Suprapubic skin (tissue), 4 donors: ENCODE data around the gene LRFN4.

Source experiments
- EP300 ChIP-seq: sonication (generic); formaldehyde crosslinking; IDR thresholded peaks from one replicate; pipeline ENCODE4 v1.6.1; 2017; ENCODE audit warnings: antibody characterized with exemption
- POLR2A ChIP-seq, 2 donors: fragments of 450-650 bp; IDR thresholded peaks; one replicate each; pipeline ENCODE4 v1.6.1; 2017; ENCODE audit warnings: antibody characterized with exemption in 2 of 2, mild to moderate bottlenecking in 2 of 2, moderate library complexity in 2 of 2
- POLR2AphosphoS5 ChIP-seq, 3 donors: sonication (generic); formaldehyde crosslinking; IDR thresholded peaks; one replicate each; pipeline ENCODE4 v1.6.1; 2017; ENCODE audit warnings: antibody characterized with exemption in 3 of 3
- TF ChIP-seq, protein P1 (sequence below), 2 donors: fragments of 200-600 bp in 1 of 2; fragments of 450-650 bp in 1 of 2; sonication (generic) in 1 of 2; IDR thresholded peaks; one replicate each; pipeline ENCODE4 v1.5.1; 2016 to 2019; ENCODE audit warnings: antibody characterized with exemption in 2 of 2, mild to moderate bottlenecking in 1 of 2, moderate library complexity in 1 of 2

DNA sequence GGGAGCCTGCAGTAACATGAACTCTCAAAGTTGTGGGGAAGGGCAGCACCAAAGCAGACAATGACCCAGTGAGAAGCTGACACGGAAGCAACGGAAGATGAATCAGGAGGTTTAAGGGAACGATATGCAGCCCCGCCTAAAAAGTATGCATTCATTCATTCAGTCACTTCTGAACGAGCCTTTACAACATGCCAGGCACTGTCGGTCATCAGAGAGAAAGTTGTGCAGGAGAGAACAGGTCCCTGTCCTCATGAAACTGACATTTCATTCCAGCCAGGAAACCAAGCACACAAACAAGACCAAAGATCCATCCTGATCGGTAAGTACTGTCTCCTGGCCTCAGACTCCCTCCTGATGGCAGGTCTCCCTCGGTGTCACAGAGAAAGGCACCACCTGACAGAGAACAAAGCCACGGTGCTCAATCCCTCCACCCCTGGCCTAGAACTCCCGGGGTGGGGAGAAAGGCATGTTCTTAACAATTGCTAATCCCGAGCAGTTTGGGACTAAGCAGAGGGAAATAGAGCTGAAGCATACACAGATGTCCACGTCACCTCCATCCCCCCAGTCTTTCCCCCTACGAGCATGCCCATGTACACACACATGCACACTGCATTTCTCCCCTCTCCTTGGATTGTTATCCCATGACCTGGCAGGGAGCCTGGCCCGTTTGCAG, 49.3 kb downstream of the LRFN4 start:
- TF ChIP-seq EP300 (no peak), POLR2A (IDR thresholded peaks at IDR 0.05) (no peak), POLR2AphosphoS5 (IDR thresholded peaks at IDR 0.05) (no peak)
- TF ChIP-seq, protein P1, sequence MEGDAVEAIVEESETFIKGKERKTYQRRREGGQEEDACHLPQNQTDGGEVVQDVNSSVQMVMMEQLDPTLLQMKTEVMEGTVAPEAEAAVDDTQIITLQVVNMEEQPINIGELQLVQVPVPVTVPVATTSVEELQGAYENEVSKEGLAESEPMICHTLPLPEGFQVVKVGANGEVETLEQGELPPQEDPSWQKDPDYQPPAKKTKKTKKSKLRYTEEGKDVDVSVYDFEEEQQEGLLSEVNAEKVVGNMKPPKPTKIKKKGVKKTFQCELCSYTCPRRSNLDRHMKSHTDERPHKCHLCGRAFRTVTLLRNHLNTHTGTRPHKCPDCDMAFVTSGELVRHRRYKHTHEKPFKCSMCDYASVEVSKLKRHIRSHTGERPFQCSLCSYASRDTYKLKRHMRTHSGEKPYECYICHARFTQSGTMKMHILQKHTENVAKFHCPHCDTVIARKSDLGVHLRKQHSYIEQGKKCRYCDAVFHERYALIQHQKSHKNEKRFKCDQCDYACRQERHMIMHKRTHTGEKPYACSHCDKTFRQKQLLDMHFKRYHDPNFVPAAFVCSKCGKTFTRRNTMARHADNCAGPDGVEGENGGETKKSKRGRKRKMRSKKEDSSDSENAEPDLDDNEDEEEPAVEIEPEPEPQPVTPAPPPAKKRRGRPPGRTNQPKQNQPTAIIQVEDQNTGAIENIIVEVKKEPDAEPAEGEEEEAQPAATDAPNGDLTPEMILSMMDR (IDR thresholded peaks at IDR 0.05), result no peak
